DOHH2 (cell line): ENCODE results near the gene TMCO4.
"Not testable (repeated sequence)": the region's sequence is repeated elsewhere in the genome, so short reads cannot be mapped to it uniquely, and the experiment has no call there.

Experiments
- H3F3A ChIP-seq: fragments of 200-600 bp; sonication (generic), shearing (Covaris generic); 2 replicates; pipeline ENCODE4 v1.6.0; 2016; ENCODE audit warnings: antibody characterized with exemption, mild to moderate bottlenecking; ENCODE audit not compliant: control insufficient read depth, insufficient read depth
- H3K27ac ChIP-seq: fragments of 200-600 bp; sonication (generic); 2 replicates; pipeline ENCODE4 v1.5.1; 2014; ENCODE audit warnings: low read depth, mild to moderate bottlenecking, low read length, moderate library complexity
- H3K27me3 ChIP-seq: fragments of 200-600 bp; sonication (generic); 2 replicates; pipeline ENCODE4 v1.6.1; 2014; ENCODE audit warnings: mild to moderate bottlenecking, low read length, mixed read lengths; ENCODE audit not compliant: control insufficient read depth
- H3K36me3 ChIP-seq: fragments of 200-600 bp; sonication (generic); 2 replicates; pipeline ENCODE4 v1.6.1; 2014; ENCODE audit warnings: mild to moderate bottlenecking, low read length, moderate library complexity, mixed read lengths; ENCODE audit not compliant: control insufficient read depth
- H3K4me1 ChIP-seq: fragments of 200-600 bp; sonication (generic); 2 replicates; pipeline ENCODE4 v1.6.1; 2014; ENCODE audit warnings: mild to moderate bottlenecking, low read length, mixed read lengths; ENCODE audit not compliant: control insufficient read depth
- H3K4me2 ChIP-seq: fragments of 200-600 bp; sonication (generic); 2 replicates; pipeline ENCODE4 v1.6.0; 2014; ENCODE audit warnings: mild to moderate bottlenecking, low read length, moderate library complexity
- H3K4me3 ChIP-seq: fragments of 200-600 bp; sonication (generic); 2 replicates; pipeline ENCODE4 v1.5.1; 2014; ENCODE audit warnings: mild to moderate bottlenecking, low read length, mixed read lengths
- H3K79me2 ChIP-seq: fragments of 200-600 bp; sonication (generic); 2 replicates; pipeline ENCODE4 v1.6.1; 2014; ENCODE audit warnings: mild to moderate bottlenecking, low read length, mixed read lengths; ENCODE audit not compliant: control insufficient read depth
- H3K9me2 ChIP-seq: fragments of 200-600 bp; sonication (generic); replicated peaks from 2 replicates; pipeline ENCODE4 v1.6.1; 2014; ENCODE audit warnings: mild to moderate bottlenecking, low read length, mixed read lengths; ENCODE audit not compliant: control insufficient read depth
- H3K9me3 ChIP-seq: fragments of 200-600 bp; sonication (generic); 2 replicates; pipeline ENCODE4 v1.6.1; 2014; ENCODE audit warnings: antibody characterized with exemption, low read length, mixed read lengths; ENCODE audit not compliant: control insufficient read depth, insufficient read depth
- H4K20me1 ChIP-seq: fragments of 200-600 bp; sonication (generic); 2 replicates; pipeline ENCODE4 v1.6.0; 2014; ENCODE audit warnings: low read depth, mild to moderate bottlenecking, antibody characterized with exemption, low read length, moderate library complexity; ENCODE audit not compliant: control insufficient read depth, insufficient read depth
- CTCF ChIP-seq: fragments of 200-600 bp; sonication (generic); IDR thresholded peaks from one replicate; pipeline ENCODE4 v1.5.1; 2014; ENCODE audit warnings: antibody characterized with exemption, mild to moderate bottlenecking, low read depth, low read length; ENCODE audit not compliant: poor library complexity, severe bottlenecking
- EZH2phosphoT487 ChIP-seq: fragments of 200-600 bp; sonication (generic); IDR thresholded peaks from 2 replicates; pipeline ENCODE4 v1.6.1; 2017; ENCODE audit warnings: borderline replicate concordance, mild to moderate bottlenecking, antibody characterized with exemption, low read length, moderate library complexity, mixed read lengths

The TMCO4 gene

GRCh38 chr1:19818324-19818723 lies 18.6 kb upstream of the TMCO4 start:
- H3K4me3 ChIP-seq = no peak overlapping the region
- no peaks in the 10 kb centered on the region for H3K36me3 ChIP-seq
- H3K9me3 ChIP-seq = no peaks in the 10 kb centered on the region
- H3K27me3 ChIP-seq = no peaks in the 10 kb centered on the region
- H3K9me2 ChIP-seq = no peaks in the 10 kb centered on the region
- H3F3A ChIP-seq = no peaks in the 10 kb centered on the region
- TF ChIP-seq CTCF (no peak), EZH2phosphoT487 (no peak)
- no peaks in the 10 kb centered on the region for H3K4me1 ChIP-seq
- no peak overlapping the region for H3K27ac ChIP-seq
- H4K20me1 ChIP-seq = no peaks in the 10 kb centered on the region
- no peaks in the 10 kb centered on the region for H3K79me2 ChIP-seq
- H3K4me2 ChIP-seq = no peak overlapping the region

DNA sequence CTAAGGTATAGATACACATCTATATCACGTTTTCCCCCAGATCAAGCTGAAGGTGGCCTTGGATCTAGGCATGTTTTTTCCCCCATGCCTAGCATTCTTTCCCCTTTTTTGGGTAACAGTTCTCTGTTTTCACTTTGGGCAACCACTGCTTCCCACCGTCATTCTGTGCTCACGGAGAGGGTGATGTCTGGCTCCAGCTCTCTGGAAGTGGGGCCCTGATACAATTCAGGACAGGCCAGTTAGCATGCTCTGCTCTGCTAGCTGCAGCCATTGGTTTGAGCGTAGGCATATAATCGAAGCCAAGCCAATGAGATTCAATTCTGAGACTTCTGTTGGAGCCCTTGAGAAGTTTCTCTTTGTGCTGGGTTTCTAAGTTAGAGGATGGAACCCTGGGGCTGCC lies 17.4 kb upstream of the TMCO4 start:
- Histone ChIP-seq H3K27me3 (no peaks in the 10 kb centered on the region), H3K9me2 (no peaks in the 10 kb centered on the region), H3K9me3 (no peaks in the 10 kb centered on the region), H4K20me1 (no peaks in the 10 kb centered on the region), H3F3A (no peaks in the 10 kb centered on the region), H3K4me2 (no peak overlapping the region), H3K79me2 (no peaks in the 10 kb centered on the region), H3K4me3 (no peak overlapping the region), H3K4me1 (no peaks in the 10 kb centered on the region), H3K36me3 (no peaks in the 10 kb centered on the region), H3K27ac (no peak overlapping the region)
- TF ChIP-seq CTCF = no peak

- not testable (repeated sequence) for H3K27me3 ChIP-seq, H3K9me3 ChIP-seq, H3K4me1 ChIP-seq, H3K9me2 ChIP-seq, H3K79me2 ChIP-seq, H4K20me1 ChIP-seq, H3F3A ChIP-seq, H3K4me3 ChIP-seq, H3K4me2 ChIP-seq, H3K36me3 ChIP-seq, H3K27ac ChIP-seq
These were observed 17.0 kb upstream of the TMCO4 start for GRCh38 chr1:19816737-19817086.

DNA sequence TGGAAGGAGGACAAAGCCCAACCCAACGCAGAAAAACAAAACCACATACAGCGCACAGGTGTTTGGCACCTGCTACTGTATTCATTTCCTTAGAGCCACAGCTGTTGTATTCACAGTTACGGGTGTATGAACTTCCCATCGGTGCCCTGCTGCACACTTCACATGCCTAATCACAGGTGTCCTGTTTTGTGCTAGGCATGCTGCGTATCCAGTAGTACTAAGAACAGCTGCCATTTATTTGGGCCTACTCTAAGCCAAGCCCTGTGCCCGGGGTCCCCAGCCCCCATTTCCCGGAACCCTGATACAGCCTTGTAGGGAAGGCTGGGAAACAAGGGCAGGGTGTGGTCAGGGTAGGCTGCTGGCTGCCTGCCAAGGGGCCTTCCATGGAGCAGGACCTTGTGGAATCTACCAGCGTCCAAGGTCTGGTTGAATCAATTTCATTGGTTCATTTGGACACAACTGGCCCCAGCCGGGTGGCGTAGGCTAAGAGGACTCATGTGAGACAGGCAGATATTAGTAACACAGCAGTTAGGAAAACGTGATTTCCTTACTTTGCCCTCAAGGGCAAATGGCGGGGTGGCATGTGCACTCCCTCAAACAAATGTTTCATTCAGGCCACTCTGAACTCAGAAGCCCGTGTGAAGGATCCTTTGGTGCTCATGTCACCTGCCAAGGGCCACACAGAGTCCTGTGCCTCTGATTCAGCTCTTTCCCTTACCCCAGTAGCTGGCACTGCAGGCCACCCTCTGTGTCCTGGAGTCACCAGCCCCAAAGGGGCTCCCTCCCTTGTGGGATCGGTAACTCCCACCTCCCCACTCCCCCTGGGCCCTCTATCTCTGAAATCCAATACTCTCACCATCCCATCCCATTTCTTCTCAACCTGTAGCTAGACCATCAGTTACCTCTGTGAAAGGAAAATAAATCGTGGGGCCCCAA lies 16.4 kb upstream of the TMCO4 start:
- H3K9me2 ChIP-seq = no peaks in the 10 kb centered on the region
- H3F3A ChIP-seq = no peaks in the 10 kb centered on the region
- no peak overlapping the region for H3K4me2 ChIP-seq

More for the DNA sequence above, 16.4 kb upstream of the TMCO4 start:
- TF ChIP-seq CTCF (no peak), EZH2phosphoT487 (no peak)
- Histone ChIP-seq H3K79me2 (no peaks in the 10 kb centered on the region), H3K27ac (no peak overlapping the region), H4K20me1 (no peaks in the 10 kb centered on the region), H3K9me3 (no peaks in the 10 kb centered on the region), H3K36me3 (no peaks in the 10 kb centered on the region), H3K27me3 (no peaks in the 10 kb centered on the region), H3K4me3 (no peak overlapping the region), H3K4me1 (no peaks in the 10 kb centered on the region)
